ENCODE measurements around the gene MRPS16.
A peak's percentile ranks its signal among the peaks of the same experiment; 100 is the strongest.
"Not testable (repeated sequence)": the region's sequence is repeated elsewhere in the genome, so short reads cannot be mapped to it uniquely, and the experiment has no call there.

Gene MRPS16

GRCh38 chr10:73252445-73253224 lies at the start of gene MRPS16:
TSS of gene MRPS16 (minus strand) at chr10:73252644. CDS start at chr10:73252482, 162 bp downstream.
- peak; percentile 93 for DNase-seq
- H3K27me3 Mint-ChIP-seq: no peaks in the 10 kb centered on the region
- peaks cover 45% of the 10 kb centered on the region for H3K4me1 Mint-ChIP-seq (ENCODE audit: low read depth)
- H3K9me3 Mint-ChIP-seq: no peaks in the 10 kb centered on the region
- peaks cover 66% of the 10 kb centered on the region for H3K36me3 Mint-ChIP-seq (ENCODE audit: low read depth)
- H3K4me3 Mint-ChIP-seq: peak within 1 kb of the TSS; percentile 99
- peak within 1 kb of the TSS; percentile 99 for H3K27ac Mint-ChIP-seq

GRCh38 chr10:73296946-73297345 lies 44.5 kb upstream of the MRPS16 start:
- no peaks in the 10 kb centered on the region for H3K27me3 Mint-ChIP-seq
- no peaks in the 10 kb centered on the region for H3K36me3 Mint-ChIP-seq (ENCODE audit: low read depth)
- no peak overlapping the region for H3K27ac Mint-ChIP-seq
- no peak for DNase-seq
- H3K9me3 Mint-ChIP-seq: no peaks in the 10 kb centered on the region
- no peak overlapping the region for H3K4me3 Mint-ChIP-seq
- H3K4me1 Mint-ChIP-seq (ENCODE audit: low read depth): peaks cover 4% of the 10 kb centered on the region

GRCh38 chr10:73293461-73293860 lies 41.0 kb upstream of the MRPS16 start:
- H3K4me3 Mint-ChIP-seq: no peak overlapping the region
- no peaks in the 10 kb centered on the region for H3K9me3 Mint-ChIP-seq
- no peak overlapping the region for H3K27ac Mint-ChIP-seq
- H3K27me3 Mint-ChIP-seq: no peaks in the 10 kb centered on the region
- DNase-seq: no peak
- peaks cover 4% of the 10 kb centered on the region for H3K4me1 Mint-ChIP-seq (ENCODE audit: low read depth)
- H3K36me3 Mint-ChIP-seq (ENCODE audit: low read depth): peaks cover 9% of the 10 kb centered on the region

GRCh38 chr10:73289958-73290357 lies 37.5 kb upstream of the MRPS16 start:
- H3K27me3 Mint-ChIP-seq: no peaks in the 10 kb centered on the region
- DNase-seq: no peak
- H3K4me1 Mint-ChIP-seq (ENCODE audit: low read depth): no peaks in the 10 kb centered on the region
- H3K4me3 Mint-ChIP-seq: no peak overlapping the region
- H3K27ac Mint-ChIP-seq: no peak overlapping the region
- H3K9me3 Mint-ChIP-seq: no peaks in the 10 kb centered on the region
- peaks cover 9% of the 10 kb centered on the region for H3K36me3 Mint-ChIP-seq (ENCODE audit: low read depth)

- no peak for DNase-seq
- no peak overlapping the region for H3K27ac Mint-ChIP-seq
- H3K9me3 Mint-ChIP-seq: no peaks in the 10 kb centered on the region
- H3K4me1 Mint-ChIP-seq (ENCODE audit: low read depth): no peaks in the 10 kb centered on the region
- H3K36me3 Mint-ChIP-seq (ENCODE audit: low read depth): peaks cover 9% of the 10 kb centered on the region
- H3K27me3 Mint-ChIP-seq: no peaks in the 10 kb centered on the region
- no peak overlapping the region for H3K4me3 Mint-ChIP-seq
These were observed 35.0 kb upstream of the MRPS16 start for GRCh38 chr10:73287441-73287840.

- no peak for DNase-seq
- Mint-ChIP-seq H3K4me3 (no peak overlapping the region), H3K9me3 (no peaks in the 10 kb centered on the region), H3K27ac (no peak overlapping the region), H3K36me3 (ENCODE audit: low read depth) (no peaks in the 10 kb centered on the region), H3K27me3 (no peaks in the 10 kb centered on the region), H3K4me1 (ENCODE audit: low read depth) (no peaks in the 10 kb centered on the region)
These were observed 28.7 kb upstream of the MRPS16 start for GRCh38 chr10:73281097-73281496.

- no peak overlapping the region for H3K27ac Mint-ChIP-seq
- H3K9me3 Mint-ChIP-seq: no peaks in the 10 kb centered on the region
- peaks cover 4% of the 10 kb centered on the region for H3K4me1 Mint-ChIP-seq (ENCODE audit: low read depth)
- DNase-seq: no peak
- no peaks in the 10 kb centered on the region for H3K36me3 Mint-ChIP-seq (ENCODE audit: low read depth)
- no peaks in the 10 kb centered on the region for H3K27me3 Mint-ChIP-seq
- H3K4me3 Mint-ChIP-seq: no peak overlapping the region
These were observed 12.0 kb upstream of the MRPS16 start for GRCh38 chr10:73264423-73264822.

GRCh38 chr10:73263693-73264347 lies 11.4 kb upstream of the MRPS16 start:
- Mint-ChIP-seq H3K36me3 (ENCODE audit: low read depth) (no peaks in the 10 kb centered on the region), H3K27me3 (no peaks in the 10 kb centered on the region), H3K9me3 (no peaks in the 10 kb centered on the region), H3K4me1 (ENCODE audit: low read depth) (peaks cover 4% of the 10 kb centered on the region), H3K27ac (no peak overlapping the region), H3K4me3 (no peak overlapping the region)
- DNase-seq: no peak

GRCh38 chr10:73262880-73263555 lies 10.6 kb upstream of the MRPS16 start:
- Mint-ChIP-seq H3K27ac (no peak overlapping the region), H3K4me3 (no peak overlapping the region), H3K4me1 (ENCODE audit: low read depth) (peaks cover 4% of the 10 kb centered on the region), H3K27me3 (no peaks in the 10 kb centered on the region), H3K36me3 (ENCODE audit: low read depth) (no peaks in the 10 kb centered on the region), H3K9me3 (no peaks in the 10 kb centered on the region)
- DNase-seq: no peak

- Mint-ChIP-seq H3K4me3 (no peak overlapping the region), H3K36me3 (ENCODE audit: low read depth) (no peaks in the 10 kb centered on the region), H3K27me3 (no peaks in the 10 kb centered on the region), H3K27ac (no peak overlapping the region), H3K4me1 (ENCODE audit: low read depth) (peaks cover 4% of the 10 kb centered on the region), H3K9me3 (no peaks in the 10 kb centered on the region)
- DNase-seq: no peak
These were observed 9.8 kb upstream of the MRPS16 start for GRCh38 chr10:73262105-73262730.

GRCh38 chr10:73261362-73261995 lies 9.0 kb upstream of the MRPS16 start:
- no peaks in the 10 kb centered on the region for H3K27me3 Mint-ChIP-seq
- H3K27ac Mint-ChIP-seq: no peak overlapping the region
- no peaks in the 10 kb centered on the region for H3K9me3 Mint-ChIP-seq
- peaks cover 4% of the 10 kb centered on the region for H3K4me1 Mint-ChIP-seq (ENCODE audit: low read depth)
- DNase-seq: no peak
- H3K36me3 Mint-ChIP-seq (ENCODE audit: low read depth): no peaks in the 10 kb centered on the region
- H3K4me3 Mint-ChIP-seq: no peak overlapping the region

- not testable (repeated sequence) for H3K27ac Mint-ChIP-seq; DNase-seq; H3K27me3 Mint-ChIP-seq; H3K9me3 Mint-ChIP-seq; H3K4me1 Mint-ChIP-seq (ENCODE audit: low read depth); H3K36me3 Mint-ChIP-seq (ENCODE audit: low read depth); H3K4me3 Mint-ChIP-seq
These were observed 6.2 kb upstream of the MRPS16 start for GRCh38 chr10:73258612-73259011.

GRCh38 chr10:73253225-73253555 lies 746 bp upstream of the MRPS16 start:
- peak overlapping the region; percentile 99 for H3K4me3 Mint-ChIP-seq
- DNase-seq: no peak
- no peaks in the 10 kb centered on the region for H3K27me3 Mint-ChIP-seq
- peaks cover 61% of the 10 kb centered on the region for H3K36me3 Mint-ChIP-seq (ENCODE audit: low read depth)
- H3K4me1 Mint-ChIP-seq (ENCODE audit: low read depth): peaks cover 40% of the 10 kb centered on the region
- no peaks in the 10 kb centered on the region for H3K9me3 Mint-ChIP-seq
- peak overlapping the region; percentile 99 for H3K27ac Mint-ChIP-seq

- Mint-ChIP-seq H3K27me3 (no peaks in the 10 kb centered on the region), H3K36me3 (ENCODE audit: low read depth) (peaks cover 74% of the 10 kb centered on the region), H3K4me3 (peak overlapping the region; percentile 99), H3K27ac (peak overlapping the region; percentile 99), H3K4me1 (ENCODE audit: low read depth) (peaks cover 49% of the 10 kb centered on the region), H3K9me3 (no peaks in the 10 kb centered on the region)
- peak; percentile 42 for DNase-seq
These were observed 580 bp downstream of the MRPS16 start for GRCh38 chr10:73251683-73252444.

Data from activated T-cell treated with anti-CD3 and anti-CD28 coated beads, Interleukin-2, amount 50 U/mL, for 24 hours (primary cell).